NT2/D1 (cell line): ENCODE results near the gene MAML3.

Experiments
- DNase-seq: peaks from one replicate; pipeline ENCODE4 v3.0.0-alpha.2; 2011; ENCODE audit warnings: low read depth, low spot score
- H3K27me3 ChIP-seq: 2 replicates; pipeline ENCODE4 v1.6.0; 2011; ENCODE audit warnings: mild to moderate bottlenecking; ENCODE audit not compliant: insufficient read length, insufficient read depth
- H3K36me3 ChIP-seq: 2 replicates; pipeline ENCODE4 v1.6.1; 2011; ENCODE audit warnings: mild to moderate bottlenecking, low read length, mixed read lengths; ENCODE audit not compliant: insufficient read depth, insufficient read length
- H3K4me1 ChIP-seq: 2 replicates; pipeline ENCODE4 v1.5.1; 2011; ENCODE audit not compliant: insufficient read depth, insufficient read length
- H3K4me3 ChIP-seq: 2 replicates; pipeline ENCODE4 v1.5.1; 2011; ENCODE audit warnings: low read depth; ENCODE audit not compliant: insufficient read length
- H3K9ac ChIP-seq: 2 replicates; pipeline ENCODE4 v1.6.0; 2011; ENCODE audit warnings: low read depth; ENCODE audit not compliant: insufficient read length
- H3K9me3 ChIP-seq: 2 replicates; pipeline ENCODE4 v1.5.1; 2011; ENCODE audit warnings: mild to moderate bottlenecking, low read length; ENCODE audit not compliant: insufficient read depth
- SUZ12 ChIP-seq: IDR thresholded peaks from 2 replicates; pipeline ENCODE4 v1.6.1; 2011; ENCODE audit not compliant: insufficient read length, insufficient read depth; ENCODE audit errors: extremely low read depth
- YY1 ChIP-seq: IDR thresholded peaks from 2 replicates; pipeline ENCODE4 v1.6.1; 2011; ENCODE audit not compliant: insufficient read length, insufficient read depth
- ZNF274 ChIP-seq: IDR thresholded peaks from 2 replicates; pipeline ENCODE4 v1.6.1; 2011; ENCODE audit warnings: mild to moderate bottlenecking, low read depth, low read length

MAML3 gene

DNA sequence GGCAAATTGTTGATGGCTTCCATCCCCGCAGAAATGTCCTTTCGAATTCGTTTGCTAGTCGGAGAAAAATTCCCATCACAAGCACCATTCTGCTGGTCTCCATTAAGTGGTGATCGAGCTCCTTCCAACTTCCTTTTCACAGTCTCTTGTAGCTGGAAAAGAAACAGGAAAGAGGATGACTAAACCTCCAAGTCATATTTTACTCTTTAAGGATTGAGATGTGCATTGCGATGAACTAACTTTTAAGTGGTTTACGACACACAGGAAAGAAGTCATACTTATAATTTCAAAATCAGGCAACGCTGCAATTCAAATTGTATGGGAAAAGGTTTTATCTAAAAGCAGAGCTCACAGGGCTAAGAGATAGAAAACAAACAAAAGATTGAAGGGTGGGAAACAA lies 263.2 kb downstream of the MAML3 start:
- DNase-seq: no peak
- no peak overlapping the region for H3K9ac ChIP-seq
- H3K36me3 ChIP-seq: no peaks in the 10 kb centered on the region
- H3K9me3 ChIP-seq: no peaks in the 10 kb centered on the region
- H3K4me3 ChIP-seq: no peak overlapping the region
- TF ChIP-seq YY1 (no peak), SUZ12 (no peak), ZNF274 (no peak)
- H3K4me1 ChIP-seq: peaks cover 5% of the 10 kb centered on the region
- H3K27me3 ChIP-seq: no peaks in the 10 kb centered on the region

DNA sequence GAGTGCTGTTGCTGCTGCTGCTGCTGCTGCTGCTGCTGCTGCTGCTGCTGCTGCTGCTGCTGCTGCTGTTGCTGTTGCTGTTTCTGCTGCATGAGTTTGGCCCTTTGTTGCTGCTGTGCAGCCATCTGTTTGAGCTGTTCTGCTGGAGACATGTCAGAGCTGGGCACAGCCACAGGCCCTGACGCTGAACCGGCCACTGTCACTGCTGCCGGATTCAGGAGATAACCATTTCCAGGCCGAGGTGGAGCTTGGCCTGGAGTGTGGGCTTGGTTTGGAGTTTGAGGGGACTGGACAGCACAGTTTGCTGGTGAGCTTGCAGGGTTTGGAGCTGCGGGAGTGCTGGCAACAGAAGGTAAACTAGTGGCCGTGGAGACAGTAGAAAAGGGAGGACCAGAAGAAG lies 264.1 kb downstream of the MAML3 start:
- peaks cover 5% of the 10 kb centered on the region for H3K4me1 ChIP-seq
- H3K9ac ChIP-seq: no peak overlapping the region
- no peaks in the 10 kb centered on the region for H3K9me3 ChIP-seq
- H3K27me3 ChIP-seq: no peaks in the 10 kb centered on the region
- TF ChIP-seq YY1 (no peak), ZNF274 (no peak), SUZ12 (no peak)
- H3K4me3 ChIP-seq: no peak overlapping the region
- no peaks in the 10 kb centered on the region for H3K36me3 ChIP-seq
- no peak for DNase-seq

DNA sequence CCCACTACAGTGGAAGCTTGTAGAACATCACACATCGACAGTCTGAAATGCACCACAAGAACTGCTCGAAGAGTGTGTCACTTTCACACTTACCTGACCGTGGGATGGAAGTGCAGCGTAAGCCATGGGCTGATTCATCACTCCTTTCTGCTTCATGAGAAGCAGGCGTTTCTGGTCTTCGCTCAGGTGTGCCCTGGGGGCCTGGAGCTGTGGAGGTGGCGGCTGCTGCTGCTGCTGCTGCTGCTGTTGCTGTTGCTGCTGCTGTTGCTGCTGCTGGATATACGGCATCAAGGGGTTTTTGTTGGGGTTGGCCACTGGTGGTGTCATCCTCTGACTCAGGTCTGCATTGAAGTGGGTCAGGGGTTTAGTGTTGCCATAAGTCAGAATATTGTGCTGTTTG lies 264.7 kb downstream of the MAML3 start:
- TF ChIP-seq YY1: no peak
- TF ChIP-seq SUZ12: no peak
- TF ChIP-seq ZNF274: no peak
- no peak for DNase-seq

DNA sequence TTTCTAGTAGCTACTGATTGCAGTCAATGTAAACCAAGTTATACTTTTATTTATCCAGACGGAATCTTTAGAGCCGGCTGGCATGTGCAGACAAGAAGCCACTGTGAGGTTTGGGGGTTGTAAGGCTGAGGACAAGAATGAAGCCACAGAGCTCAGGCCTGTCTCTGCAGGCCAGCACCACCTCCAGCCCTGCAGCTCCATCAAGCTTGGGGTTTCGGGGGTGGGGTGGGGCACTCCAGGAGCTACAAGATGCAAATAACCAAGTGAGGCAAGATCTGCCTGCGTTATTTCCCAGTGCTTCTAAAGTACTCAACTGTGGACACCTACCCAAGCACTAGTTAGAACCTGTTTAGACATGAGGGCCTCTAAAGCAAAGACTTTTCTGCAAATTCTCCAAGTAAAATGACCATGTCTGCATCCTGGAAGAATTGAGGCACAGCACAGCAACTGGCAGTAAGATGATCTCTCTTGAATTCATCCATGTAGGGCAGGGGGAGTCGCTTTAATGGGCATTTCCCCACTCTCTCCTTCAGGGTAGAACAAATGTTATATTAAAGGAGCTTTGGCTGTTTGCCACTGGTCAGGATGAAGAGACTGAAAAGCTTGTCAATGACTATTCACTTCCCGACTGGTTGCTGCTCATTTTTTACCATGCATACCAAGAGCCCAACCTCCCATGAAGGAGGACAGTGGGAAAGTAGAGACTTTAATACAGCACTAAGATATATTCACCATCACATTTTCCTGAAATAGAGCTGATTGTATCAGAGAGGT lies 265.8 kb downstream of the MAML3 start:
- Histone ChIP-seq H3K9ac (no peak overlapping the region), H3K4me1 (peaks cover 5% of the 10 kb centered on the region), H3K36me3 (no peaks in the 10 kb centered on the region), H3K27me3 (no peaks in the 10 kb centered on the region), H3K4me3 (no peak overlapping the region), H3K9me3 (no peaks in the 10 kb centered on the region)
- TF ChIP-seq ZNF274: no peak
- TF ChIP-seq YY1: no peak
- TF ChIP-seq SUZ12: no peak
- DNase-seq: no peak

More for the DNA sequence above, 264.7 kb downstream of the MAML3 start:
- no peaks in the 10 kb centered on the region for H3K27me3 ChIP-seq
- no peaks in the 10 kb centered on the region for H3K36me3 ChIP-seq
- H3K9ac ChIP-seq: no peak overlapping the region
- peaks cover 5% of the 10 kb centered on the region for H3K4me1 ChIP-seq
- H3K4me3 ChIP-seq: no peak overlapping the region
- H3K9me3 ChIP-seq: no peaks in the 10 kb centered on the region

DNA sequence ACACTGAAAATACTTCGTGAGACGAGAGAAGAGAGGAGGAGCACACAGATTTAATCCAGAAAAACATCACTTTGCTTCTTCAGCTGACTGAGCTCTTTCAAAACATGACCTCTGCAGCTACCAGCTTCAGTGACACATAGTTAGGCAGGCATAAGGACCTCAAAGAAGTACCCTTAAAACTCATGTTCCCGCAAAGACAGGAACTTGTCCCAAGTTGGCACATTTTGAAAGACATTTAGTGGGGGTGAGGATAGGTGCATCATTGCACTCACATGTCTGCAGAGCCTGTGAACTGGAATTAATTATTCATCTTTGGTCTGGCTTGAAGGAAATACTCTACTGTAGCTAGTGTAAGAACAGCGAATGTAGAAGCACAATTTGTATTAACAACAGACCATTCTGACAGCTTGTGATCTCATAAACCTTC lies 266.6 kb downstream of the MAML3 start:
- no peak for DNase-seq
- Histone ChIP-seq H3K36me3 (no peaks in the 10 kb centered on the region), H3K27me3 (no peaks in the 10 kb centered on the region), H3K4me1 (peaks cover 5% of the 10 kb centered on the region), H3K9me3 (no peaks in the 10 kb centered on the region), H3K4me3 (no peak overlapping the region), H3K9ac (no peak overlapping the region)
- TF ChIP-seq ZNF274 (no peak), YY1 (no peak), SUZ12 (no peak)

DNA sequence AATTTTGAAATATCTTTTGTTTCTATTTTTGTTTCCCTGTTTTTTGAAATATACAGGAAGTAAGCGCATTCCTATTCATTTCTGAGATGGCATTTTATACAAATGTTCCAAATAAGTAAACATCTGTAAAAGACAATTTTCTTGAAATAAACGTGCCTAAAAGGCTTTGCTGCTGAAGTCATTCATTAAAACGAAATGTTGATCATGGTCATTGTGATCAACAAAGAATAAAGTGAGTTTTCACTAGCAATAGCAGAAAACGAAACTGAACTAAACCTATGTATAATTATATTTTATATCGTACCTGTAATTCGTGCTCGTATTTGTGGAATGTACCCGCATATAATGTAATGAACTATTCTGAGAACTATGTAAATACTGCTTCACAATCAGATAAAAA lies 267.2 kb downstream of the MAML3 start:
- TF ChIP-seq SUZ12: no peak
- no peak for TF ChIP-seq YY1
- TF ChIP-seq ZNF274: no peak
- no peaks in the 10 kb centered on the region for H3K9me3 ChIP-seq
- no peaks in the 10 kb centered on the region for H3K27me3 ChIP-seq
- no peak overlapping the region for H3K4me3 ChIP-seq
- H3K36me3 ChIP-seq: no peaks in the 10 kb centered on the region
- no peak for DNase-seq
- H3K4me1 ChIP-seq: peaks cover 5% of the 10 kb centered on the region
- H3K9ac ChIP-seq: no peak overlapping the region

DNA sequence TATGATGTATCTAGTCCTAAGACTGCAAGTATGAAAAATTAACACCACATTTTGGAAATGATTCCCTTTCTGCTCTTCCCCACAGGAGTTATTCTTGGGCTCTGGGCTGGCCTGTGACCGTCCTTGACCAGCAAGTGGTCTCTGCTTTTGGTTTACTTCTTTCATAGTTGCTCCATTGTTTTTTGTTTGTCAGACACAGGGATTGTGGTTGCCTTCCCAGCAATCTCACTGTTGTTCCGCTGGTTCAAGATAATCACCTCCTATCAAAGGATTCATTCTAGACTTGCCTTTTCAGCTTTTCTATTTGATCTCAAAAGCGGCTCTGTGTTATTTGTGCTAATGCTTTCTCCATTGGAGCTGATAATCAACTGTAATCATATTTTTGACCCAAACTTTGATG lies 269.5 kb downstream of the MAML3 start:
- Histone ChIP-seq H3K27me3 (no peaks in the 10 kb centered on the region), H3K4me3 (no peak overlapping the region), H3K4me1 (peaks cover 5% of the 10 kb centered on the region), H3K9ac (no peak overlapping the region), H3K9me3 (no peaks in the 10 kb centered on the region), H3K36me3 (no peaks in the 10 kb centered on the region)
- TF ChIP-seq ZNF274 (no peak), SUZ12 (no peak), YY1 (no peak)
- no peak for DNase-seq
